GM19467 (cell line): ENCODE measurements around the gene CRPPA.
"Not testable (repeated sequence)": the region's sequence is repeated elsewhere in the genome, so short reads cannot be mapped to it uniquely, and the experiment has no call there.

Experiments
- ATAC-seq: cut with Tn5 transposase; IDR thresholded peaks from one replicate; pipeline ENCODE4 v1.9.1; 2021; ENCODE audit warnings: mild to moderate bottlenecking, moderate library complexity; ENCODE audit not compliant: unreplicated experiment

CRPPA gene

GRCh38 chr7:16398146-16399017, 23.0 kb downstream of the CRPPA start:
- ATAC-seq, result no peak

- no peak for ATAC-seq
Observed at GRCh38 chr7:16397501-16398145, 23.7 kb downstream of the CRPPA start.

- ATAC-seq, result no peak
Observed at GRCh38 chr7:16396766-16397500, 24.4 kb downstream of the CRPPA start.

- no peak for ATAC-seq
Observed at GRCh38 chr7:16395121-16395520, 26.2 kb downstream of the CRPPA start.

- no peak for ATAC-seq
Observed at GRCh38 chr7:16393862-16394422, 27.4 kb downstream of the CRPPA start.

- no peak for ATAC-seq
Observed at GRCh38 chr7:16392990-16393523, 28.3 kb downstream of the CRPPA start.

GRCh38 chr7:16383786-16384185, 37.6 kb downstream of the CRPPA start:
- not testable (repeated sequence) for ATAC-seq

GRCh38 chr7:16383103-16383502, 38.2 kb downstream of the CRPPA start:
- not testable (repeated sequence) for ATAC-seq
